Activated T-cell treated with anti-CD3 and anti-CD28 coated beads for 4 hours (primary cell): ENCODE results near the gene H2AZ2.
"Not testable (repeated sequence)": the region's sequence is repeated elsewhere in the genome, so short reads cannot be mapped to it uniquely, and the experiment has no call there.

Experiments
- DNase-seq: peaks from one replicate; pipeline ENCODE4 v3.0.0-alpha.2; 2020

H2AZ2 gene

DNA sequence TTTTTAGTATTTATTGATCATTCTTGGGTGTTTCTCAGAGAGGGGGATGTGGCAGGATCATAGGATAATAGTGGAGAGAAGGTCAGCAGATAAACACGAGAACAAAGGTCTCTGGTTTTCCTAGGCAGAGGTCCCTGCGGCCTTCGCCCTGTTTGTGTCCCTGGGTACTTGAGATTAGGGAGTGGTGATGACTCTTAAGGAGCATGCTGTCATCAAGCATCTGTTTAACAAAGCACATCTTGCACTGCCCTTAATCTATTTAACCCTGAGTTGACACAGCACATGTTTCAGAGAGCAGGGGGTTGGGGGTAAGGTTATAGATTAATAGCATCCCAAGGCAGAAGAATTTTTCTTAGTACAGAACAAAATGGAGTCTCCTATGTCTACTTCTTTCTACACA lies 22.4 kb upstream of the H2AZ2 start:
- not testable (repeated sequence) for DNase-seq

DNA sequence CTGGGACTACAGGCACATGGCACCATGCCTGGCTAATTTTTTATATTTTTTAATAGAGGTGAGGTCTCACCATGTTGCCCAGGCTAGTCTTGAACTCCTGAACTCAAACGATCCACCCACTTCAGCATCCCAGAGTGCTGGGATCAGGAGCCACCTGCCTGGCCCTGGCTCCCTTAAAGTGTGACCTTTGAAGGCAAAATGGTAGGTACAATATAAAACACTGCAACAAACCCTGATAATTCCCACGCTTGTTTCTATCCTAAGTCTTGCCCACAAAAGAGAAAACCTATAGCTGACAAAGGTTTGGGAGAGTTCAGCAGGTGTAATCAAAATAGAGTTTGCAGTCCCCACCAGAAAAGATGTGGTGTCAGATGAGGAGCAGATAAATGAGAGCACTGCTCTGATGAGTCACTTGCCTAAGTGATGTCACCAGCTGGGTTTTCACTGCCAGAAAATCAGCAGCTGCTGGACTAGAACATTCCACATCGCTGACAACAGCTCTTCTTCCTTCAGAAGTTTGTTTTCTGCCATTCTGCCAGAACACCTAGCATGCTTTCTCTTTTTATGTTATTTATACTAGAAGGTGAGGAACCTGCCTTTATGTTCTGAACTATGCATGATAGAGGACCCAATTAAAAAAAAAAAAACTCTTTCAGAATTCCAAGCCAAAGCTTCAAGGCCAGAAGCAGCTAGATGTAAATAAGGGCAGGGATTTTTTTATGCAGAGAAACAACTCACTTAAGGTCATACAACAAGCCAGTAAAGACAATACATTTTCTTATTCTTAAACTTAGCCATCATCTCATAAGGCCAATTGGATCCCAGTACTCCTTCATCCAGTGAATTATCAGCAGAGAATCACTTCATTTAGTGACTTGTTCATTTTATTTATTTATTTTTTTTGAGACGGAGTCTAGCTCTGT lies 19.4 kb upstream of the H2AZ2 start:
- no peak for DNase-seq

DNA sequence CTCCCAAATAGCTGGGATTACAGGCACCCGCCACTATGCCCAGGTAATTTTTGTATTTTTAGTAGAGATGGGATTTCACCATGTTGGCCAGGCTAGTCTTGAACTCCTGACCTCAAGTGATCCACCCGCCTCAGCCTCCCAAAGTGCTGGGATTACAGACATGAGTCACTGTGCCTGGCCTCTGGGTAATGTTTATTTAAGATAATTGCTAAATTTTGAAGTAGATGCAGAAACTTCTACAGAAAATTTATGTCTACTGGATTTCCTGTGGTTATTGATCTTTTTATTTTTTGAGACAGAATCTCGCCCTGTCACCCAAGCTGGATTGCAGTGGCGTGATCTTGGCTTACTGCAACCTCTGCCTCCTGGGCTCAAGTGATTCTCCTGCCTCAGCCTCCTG lies 14.1 kb upstream of the H2AZ2 start:
- not testable (repeated sequence) for DNase-seq

DNA sequence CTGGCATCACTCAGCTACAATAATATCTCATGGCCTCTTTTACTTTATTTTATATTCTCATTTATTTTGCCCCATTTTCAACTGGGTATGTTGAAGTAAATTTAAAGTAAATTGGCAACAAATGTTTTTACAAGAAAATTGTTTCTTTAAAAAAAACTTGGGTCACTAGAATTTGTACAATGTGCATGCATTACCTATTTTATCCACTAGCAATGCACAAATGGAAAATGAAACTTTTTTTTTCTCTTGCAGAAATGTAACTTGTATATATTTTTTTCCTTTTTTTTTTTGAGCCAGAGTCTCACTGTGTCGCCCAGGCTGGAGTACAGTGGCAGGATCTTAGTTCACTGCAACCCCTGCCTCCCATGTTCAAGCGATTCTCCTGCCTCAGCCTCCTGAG lies 10.3 kb upstream of the H2AZ2 start:
- no peak for DNase-seq

DNA sequence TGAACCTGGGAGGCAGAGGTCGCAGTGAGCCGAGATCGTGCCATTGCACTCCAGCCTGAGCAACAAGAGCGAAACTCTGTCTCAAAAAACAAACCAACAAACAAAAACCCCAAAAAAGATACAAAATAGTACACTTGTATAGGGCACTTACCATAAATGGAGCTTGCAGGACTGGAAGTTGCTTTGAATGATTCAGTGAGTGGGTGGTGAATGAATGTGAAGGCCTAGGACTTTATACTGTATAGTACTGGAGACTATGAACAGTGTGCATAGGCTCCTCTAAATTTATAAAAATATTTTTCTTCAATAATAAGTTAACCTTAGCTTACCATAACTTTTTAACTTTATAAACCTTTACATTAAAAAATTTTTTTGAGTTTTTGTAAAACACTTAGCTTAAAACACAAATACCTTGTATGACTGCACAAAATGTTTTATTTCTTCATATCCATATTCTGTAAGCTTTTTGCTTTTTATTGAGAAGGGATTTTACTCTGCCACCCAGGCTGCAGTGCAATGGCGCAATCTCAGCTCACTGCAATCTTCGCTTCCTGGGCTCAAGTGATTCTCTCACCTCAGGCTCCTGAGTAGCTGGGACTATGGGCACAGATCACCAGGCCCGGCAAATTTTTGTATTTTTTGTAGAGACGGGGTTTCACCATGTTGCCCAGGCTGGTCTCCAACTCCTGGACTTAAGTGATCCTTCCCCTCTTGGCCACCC lies 6.9 kb upstream of the H2AZ2 start:
- DNase-seq: no peak

DNA sequence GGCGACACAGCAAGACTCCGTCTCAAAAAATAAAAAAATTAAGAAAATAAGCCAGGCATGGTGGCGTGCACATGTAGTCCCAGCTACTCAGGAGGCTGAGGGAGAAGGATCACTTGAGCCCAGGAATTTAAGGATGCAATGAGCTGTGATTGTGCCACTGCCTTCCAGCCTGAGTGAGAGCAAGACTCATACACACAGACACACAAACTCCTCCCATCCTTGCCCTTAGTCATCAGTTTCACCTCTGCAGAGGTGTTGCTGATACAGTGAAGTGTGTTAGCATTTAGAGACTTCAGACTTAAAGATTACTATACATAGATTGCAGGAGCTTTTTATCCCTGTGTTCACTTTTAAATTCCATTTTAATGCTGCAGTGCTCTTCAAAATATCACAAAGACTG lies 5.5 kb upstream of the H2AZ2 start:
- no peak for DNase-seq

DNA sequence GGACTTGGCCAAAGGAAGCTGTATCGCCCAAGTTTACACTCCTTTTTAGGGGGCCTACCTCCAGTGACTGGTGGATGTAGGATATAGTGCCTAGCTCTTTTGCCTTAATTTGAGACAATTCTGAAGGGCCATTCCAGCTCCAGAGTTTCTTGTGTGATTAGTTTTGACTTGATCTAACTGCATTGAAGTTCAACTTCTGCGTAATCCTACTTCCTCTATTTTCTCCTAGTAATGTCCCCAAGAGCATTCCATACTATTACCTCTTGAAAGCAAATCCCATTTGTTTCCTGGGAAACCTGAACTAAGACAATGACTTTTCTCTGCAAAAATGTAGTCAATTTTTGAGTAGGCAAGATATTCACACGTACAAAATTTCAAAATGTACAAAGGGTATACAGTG lies 4.7 kb upstream of the H2AZ2 start:
- no peak for DNase-seq

DNA sequence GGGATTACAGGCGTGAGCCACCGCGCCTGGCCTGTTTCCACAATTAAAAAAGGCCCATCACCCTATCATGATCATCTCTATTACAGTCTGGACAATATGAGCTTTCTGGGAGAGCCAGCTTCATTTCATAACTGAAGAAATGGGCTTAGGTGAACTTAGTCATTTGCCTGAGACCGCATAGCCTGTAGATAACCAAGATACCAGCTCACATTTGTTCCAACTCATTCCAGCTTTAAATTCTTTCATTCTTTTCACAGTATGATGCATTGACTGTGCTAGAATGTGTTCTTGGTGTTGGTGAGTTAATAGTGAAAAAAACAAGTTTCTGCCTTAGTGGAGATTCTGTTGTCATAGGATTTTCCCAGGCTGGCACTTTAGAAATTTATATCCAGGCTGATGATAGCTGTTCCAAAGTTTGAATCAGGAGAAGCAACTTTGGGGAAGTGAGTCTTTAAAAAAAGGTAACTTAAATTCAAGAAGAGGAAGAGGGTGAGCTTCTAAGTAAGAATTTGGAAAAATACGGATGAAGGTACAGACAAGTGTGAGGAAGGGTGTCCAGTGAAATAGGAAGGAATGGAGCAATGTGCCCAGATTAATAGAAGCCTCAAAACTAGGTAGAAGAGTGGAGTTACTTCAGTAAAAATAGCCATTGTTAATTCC lies 2.1 kb upstream of the H2AZ2 start:
- DNase-seq: no peak

DNA sequence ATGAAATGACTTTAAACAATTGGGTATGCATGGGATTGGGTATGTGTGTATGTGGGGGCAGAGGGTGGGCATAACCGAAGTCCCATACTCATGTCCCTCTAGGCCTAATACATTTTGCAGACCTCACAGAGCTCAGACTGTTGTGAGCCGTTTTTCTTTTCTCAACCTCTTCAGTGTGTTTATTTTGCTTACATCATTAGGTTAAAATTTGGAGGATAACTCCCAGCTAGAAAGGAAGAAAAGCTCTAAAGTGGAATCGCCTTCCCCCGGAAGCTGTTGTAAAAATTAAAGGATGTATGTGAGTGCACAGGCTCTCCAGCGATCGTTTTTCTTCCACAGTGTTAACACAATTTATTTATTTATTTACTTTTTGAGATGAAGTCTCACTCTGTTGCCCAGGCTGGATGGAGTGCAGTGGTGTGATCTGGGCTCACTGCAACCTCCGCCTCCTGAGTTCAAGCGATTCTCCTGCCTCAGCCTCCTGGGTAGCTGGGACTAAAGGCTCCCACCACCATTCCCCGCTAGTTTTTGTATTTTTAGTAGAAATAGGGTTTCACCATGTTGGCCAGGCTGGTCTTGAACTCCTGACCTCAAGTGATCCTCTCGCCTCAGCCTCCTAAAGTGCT lies 1.5 kb upstream of the H2AZ2 start:
- no peak for DNase-seq

DNA sequence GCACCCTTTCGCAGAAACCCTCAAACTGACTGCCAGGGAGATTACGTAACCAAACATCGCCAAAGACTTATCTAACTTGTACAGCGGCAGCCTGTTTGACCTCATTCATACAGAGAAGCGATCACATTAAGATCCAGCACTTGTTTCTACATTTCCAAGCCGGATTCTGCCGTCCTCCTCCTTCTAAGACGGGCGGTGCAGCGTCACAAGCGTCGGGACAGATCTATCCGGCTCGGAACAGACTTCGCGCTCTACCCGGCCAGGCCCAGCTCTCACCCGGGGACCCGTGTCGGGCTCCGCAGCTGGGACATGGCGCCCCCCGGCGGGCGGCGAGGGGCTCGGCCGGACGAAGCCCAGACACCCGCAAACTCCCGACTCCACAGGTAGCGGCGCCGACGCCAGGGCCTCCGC lies 373 bp downstream of the H2AZ2 start:
- DNase-seq: peak; percentile 77

DNA sequence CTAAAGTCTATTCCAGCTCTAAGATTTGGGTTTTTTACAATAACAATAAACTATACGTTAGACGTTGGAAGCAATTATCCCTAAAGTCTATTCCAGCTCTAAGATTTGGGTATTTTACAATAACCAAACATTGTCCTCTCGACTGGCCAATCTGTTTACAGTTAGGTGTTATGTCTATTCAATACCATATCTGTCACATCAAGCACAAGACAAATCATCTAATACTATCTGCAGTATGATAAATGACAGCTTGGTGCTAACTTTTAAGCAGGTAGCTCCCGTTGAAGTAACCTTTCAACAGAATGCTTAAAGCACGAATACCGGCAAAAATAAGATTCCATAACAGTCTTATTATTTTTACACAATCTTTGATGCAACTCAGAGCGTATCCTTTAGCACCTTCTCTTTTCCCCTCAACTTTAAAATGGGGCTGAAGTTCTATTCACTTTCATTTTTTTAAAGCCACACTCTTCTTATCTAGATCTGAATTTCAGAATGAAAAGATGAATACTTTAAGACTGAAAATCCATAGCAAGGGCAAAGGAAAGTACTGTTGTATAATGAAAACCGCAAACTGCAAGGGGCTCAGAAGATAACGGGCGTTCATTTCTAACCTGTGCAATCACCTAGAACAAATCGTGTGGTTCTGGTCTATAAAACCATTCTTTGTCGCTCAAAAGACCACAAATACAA lies 925 bp downstream of the H2AZ2 start:
- DNase-seq: no peak

DNA sequence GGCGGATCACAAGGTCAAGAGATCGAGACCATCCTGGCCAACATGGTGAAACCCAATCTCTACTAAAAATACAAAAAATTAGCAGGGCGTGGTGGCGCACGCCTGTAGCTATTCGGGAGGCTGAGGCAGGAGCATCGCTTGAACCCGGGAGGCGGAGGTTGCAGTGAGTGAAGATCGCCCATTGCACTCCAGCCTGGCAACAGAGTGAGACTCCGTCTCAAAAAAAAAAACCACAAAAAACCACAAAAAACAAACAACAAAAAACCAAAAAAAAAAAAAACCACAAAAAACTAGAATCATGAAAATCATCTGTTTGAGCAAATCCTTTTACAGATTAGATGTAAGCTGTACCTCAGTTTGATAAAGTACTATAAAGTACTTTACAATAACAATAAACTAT lies 1.5 kb downstream of the H2AZ2 start:
- DNase-seq: not testable (repeated sequence)

DNA sequence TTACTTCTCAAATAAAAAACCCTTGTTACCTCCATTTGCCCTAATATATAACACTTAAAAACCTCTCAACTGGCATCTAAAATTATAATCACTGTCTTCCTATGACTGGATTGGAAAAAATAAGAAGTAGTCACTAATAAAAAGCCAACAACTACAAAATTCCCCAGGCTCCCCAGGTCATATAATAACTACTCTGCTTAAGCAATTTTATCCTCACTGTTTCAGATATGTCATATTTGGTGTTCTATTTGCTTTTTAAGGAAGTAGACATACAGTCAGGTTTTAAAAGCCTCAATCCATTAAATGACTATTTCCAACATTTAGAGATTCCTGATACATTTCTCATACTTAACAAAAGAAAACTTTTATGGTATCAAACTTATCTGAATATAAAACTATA lies 2.4 kb downstream of the H2AZ2 start:
- no peak for DNase-seq

DNA sequence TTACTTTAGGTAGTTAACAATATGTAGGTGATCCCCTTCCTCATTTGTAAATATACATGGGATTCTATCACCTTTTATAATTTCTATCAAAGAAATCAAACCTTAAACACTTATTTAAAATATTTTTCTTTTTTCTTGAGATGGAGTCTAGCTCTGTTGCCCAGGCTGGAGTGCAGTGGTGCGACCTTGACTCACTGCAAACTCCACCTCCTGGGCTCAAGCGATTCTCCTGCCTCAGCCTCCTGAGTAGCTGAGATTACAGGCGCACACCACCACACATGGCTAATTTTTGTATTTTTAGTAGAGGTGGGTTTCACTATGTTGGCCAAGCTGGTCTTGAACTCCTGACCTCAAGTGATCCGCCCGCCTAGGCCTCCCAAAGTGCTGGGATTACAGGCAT lies 4.4 kb downstream of the H2AZ2 start:
- DNase-seq: not testable (repeated sequence)

DNA sequence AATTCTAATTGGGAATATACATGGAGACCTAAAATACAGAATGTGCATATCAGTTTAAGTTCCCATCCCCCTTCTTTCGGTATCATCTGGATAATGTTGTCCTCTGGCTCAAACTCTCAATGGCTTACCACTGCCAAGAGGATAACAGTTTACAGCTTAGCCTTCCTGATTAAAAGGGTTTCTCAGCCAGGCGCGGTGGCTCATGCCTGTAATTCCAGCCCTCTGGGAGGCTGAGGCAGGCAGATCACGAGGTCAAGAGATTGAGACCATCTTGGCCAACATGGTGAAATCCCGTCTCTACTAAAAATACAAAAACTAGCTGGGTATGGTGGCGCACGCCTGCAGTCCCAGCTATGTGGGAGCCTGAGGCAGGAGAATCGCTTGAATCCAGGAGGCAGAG lies 5.2 kb downstream of the H2AZ2 start:
- DNase-seq: not testable (repeated sequence)

DNA sequence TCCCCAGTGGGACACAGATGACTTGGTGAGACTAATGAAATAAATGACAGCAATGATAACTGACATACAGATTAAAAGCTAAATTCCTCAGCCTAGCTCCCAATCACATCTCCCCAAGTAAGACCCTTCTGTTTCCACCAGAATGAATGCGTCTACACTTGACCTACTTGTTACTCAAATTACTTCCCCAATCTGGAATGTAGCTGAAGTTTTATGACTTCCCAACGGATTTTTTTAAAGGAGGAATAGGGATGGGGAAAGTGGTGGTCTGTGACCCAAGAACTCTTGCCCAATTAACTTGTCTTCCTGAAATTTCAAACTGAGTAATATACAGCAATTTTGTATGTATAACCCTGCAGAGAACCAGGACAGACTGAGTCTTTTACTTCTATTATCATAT lies 9.1 kb downstream of the H2AZ2 start:
- DNase-seq: no peak

DNA sequence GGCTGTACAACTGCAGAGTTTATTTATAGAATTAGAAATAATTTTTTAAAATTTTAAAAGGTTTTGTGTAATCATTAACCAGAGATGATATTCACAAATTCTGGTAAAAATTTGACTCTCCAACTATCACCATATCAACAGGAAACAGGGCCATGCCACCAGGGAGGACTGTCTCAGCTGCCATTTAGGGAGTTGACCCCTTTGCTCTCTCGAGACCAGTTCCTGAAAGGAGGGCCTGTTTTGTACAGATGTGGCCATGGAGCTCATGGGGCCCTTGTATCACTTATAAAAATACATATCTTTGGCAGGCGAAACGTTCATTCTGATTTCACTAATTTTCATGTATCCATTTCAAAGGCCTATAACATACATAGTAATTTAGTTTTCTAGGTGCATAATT lies 20.3 kb downstream of the H2AZ2 start:
- no peak for DNase-seq

DNA sequence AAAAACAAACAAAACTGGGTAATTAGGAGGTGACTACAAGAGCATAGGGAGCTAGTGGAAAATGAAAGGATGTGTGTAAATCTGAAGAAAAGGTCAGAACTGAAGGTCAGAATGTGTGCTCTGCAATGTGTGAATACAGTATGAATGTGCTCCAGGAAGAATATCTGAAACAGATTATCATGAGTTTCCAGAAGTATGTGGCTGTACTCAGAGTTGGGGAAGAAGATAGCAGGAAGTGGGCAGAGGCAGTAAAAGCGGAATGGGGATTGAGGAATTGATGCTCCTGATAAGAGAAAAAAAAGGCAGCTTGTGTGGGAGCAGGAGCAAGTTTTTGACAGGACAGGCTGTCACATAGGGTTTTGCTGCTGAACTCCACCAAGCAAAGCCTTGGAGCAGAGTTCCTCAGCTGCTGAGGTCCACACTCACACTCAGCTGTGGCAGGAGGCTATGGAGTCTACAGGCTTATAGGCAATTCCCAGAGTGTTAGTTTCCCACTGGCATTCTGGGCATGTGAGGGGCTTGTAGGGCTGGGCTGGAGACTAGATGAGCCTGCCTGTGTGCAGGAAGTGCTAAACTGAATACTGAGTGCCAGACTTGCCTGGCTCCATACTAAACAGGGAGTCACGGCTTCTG lies 22.9 kb downstream of the H2AZ2 start:
- no peak for DNase-seq

DNA sequence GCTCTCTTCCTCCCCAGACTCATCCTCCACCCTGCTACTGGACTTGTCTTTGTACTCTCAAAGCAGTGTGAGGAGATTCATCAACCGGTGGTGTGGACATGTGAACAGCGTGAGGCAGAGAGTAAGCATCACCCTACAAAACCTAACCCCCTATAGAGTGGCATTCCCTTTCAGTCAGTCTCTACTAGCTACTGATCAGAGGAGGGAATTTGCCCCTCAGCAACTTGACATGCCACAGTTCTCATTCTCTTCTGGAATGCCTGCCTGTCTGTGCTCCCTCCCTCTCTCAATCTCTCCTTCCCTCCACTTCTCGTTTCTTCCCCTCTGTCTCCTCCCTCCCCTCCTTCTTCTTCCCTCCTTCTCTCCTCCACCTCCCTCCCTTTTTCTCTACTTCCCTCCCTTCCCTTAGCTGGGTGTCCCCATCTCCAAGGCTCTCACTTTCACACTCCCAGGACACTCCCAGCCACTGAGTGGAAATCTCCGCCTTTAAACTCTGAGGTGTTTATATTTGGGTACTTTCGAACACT lies 24.6 kb downstream of the H2AZ2 start:
- no peak for DNase-seq

DNA sequence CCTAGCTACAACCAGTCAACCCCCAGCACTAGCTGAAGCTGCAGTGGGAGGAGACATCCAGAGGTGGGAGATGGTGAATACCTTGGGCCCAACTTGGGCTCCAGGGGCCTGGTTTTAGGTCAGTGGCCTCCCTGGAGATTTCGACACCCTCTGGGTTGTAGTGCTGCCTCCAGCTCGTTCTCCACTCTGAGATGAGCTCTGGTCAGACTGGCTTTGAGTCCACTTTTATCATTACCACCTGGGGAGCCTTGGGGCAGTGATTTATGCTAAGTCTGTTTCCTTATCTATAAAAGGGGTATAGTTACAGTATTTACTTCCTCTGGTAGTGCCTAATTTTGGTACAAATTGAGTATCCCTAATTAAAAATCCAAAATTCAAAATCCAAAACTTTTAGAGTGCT lies 28.6 kb downstream of the H2AZ2 start:
- no peak for DNase-seq

DNA sequence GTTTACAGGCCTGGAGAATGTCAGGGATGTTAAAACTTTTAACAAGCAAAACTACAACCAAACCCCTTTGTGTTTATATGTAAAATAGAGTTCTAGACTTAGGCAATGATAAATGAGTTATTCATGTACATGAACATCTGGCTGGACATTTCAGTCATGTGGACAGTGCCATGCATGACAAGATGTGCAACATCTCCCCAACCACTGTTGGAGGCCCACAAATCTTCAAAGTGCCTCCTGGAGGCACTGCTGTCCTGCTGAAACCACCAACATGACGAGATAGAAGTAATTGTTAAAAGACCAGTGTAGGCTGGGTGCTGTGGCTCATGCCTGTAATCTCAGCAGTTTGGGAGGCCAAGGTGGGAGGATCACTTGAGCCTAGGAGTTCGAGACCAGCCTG lies 33.0 kb downstream of the H2AZ2 start:
- no peak for DNase-seq

DNA sequence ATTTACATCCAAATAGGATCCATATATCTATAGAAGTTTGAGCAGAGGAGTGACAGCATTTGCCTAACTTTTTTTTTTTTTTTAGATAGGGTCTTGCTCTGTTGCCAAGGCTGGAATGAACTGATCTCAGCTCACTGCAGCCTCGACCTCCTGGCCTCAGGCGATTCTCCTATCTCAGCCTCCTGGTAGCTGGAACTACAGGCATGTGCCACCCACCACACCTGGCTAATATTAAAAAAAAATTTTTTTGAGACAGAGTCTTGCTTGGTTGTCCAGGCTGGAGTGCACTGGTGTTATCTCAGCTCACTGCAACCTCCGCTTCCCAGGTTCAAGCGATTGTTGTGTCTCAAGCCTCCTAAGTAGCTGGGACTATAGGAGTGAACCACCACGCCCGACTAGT lies 36.3 kb downstream of the H2AZ2 start:
- no peak for DNase-seq
